ENCODE data around the gene NBPF19. TPM values are rescaled to one million over a fixed set of nuclear protein-coding genes. Genes with fewer than 3 reads are reported as not detected.
A peak's percentile ranks its signal among the peaks of the same experiment; 100 is the strongest.
"Not testable (repeated sequence)": the region's sequence is repeated elsewhere in the genome, so short reads cannot be mapped to it uniquely, and the experiment has no call there.

Gene NBPF19, protein sequence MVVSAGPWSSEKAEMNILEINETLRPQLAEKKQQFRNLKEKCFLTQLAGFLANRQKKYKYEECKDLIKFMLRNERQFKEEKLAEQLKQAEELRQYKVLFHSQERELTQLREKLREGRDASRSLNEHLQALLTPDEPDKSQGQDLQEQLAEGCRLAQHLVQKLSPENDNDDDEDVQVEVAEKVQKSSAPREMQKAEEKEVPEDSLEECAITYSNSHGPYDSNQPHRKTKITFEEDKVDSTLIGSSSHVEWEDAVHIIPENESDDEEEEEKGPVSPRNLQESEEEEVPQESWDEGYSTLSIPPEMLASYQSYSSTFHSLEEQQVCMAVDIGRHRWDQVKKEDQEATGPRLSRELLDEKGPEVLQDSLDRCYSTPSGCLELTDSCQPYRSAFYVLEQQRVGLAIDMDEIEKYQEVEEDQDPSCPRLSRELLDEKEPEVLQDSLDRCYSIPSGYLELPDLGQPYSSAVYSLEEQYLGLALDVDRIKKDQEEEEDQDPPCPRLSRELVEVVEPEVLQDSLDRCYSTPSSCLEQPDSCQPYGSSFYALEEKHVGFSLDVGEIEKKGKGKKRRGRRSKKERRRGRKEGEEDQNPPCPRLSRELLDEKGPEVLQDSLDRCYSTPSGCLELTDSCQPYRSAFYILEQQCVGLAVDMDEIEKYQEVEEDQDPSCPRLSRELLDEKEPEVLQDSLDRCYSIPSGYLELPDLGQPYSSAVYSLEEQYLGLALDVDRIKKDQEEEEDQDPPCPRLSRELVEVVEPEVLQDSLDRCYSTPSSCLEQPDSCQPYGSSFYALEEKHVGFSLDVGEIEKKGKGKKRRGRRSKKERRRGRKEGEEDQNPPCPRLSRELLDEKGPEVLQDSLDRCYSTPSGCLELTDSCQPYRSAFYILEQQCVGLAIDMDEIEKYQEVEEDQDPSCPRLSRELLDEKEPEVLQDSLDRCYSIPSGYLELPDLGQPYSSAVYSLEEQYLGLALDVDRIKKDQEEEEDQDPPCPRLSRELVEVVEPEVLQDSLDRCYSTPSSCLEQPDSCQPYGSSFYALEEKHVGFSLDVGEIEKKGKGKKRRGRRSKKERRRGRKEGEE (N-terminal part only)
- total RNA-seq, result 14.1 and 16.1 TPM in 2 replicates
- long read RNA-seq, partial matches to known transcripts, result 4 of 12 reads
- long read RNA-seq, other reads (novel, unspliced or antisense), result 8 of 12 reads

DNA sequence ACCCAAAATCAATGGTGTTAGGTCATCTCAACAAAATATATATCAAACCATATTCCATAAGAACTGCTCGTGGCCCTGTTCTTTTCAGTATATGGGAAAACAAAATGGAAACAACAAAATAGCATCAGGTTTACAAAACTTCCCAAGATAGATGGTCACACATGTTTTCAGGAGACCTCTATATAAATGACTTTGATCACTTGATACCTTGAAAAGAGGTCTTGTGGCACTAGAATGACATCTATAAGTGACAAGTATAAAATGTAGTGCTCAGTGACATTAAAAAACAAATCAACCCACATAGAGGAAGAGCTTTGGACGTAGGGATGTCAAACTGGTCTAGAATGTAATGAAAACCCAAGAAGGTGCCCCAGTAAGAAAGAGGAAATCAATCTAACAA is at the start of gene NBPF19:
Gene NBPF19 (plus strand): TSS at position 301 of the 400 bp plus-strand sequence. CDS start 888 bp downstream, outside the sequence.
- H3K9me3 Mint-ChIP-seq; H3K36me3 Mint-ChIP-seq (ENCODE audit: low read depth); DNase-seq (ENCODE audit: low read depth, low spot score); H3K27ac Mint-ChIP-seq (ENCODE audit: unreplicated experiment); H3K4me1 Mint-ChIP-seq; H3K27me3 Mint-ChIP-seq (ENCODE audit: low read depth); H3K4me3 Mint-ChIP-seq: not testable (repeated sequence)

DNA sequence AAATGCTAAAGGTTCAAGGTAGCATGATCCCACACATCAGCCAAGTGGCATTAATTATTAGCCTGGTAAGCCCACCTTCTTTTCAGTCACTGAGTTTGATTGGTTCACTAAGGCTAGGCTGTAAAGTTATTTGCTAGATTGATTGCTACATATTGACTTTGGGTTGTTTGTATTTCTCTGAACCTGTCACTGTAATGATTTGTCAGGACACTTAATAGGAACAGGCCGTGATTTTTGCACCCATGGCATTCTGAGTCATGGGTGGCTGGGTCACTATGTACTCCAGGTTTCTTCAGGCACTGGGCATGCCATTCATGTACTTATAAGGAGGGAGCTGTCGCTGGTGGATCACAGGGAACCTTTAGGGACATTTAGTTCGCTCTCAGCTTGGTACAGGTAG is 46.5 kb upstream of the NBPF19 start:
- H3K4me3 Mint-ChIP-seq; H3K36me3 Mint-ChIP-seq (ENCODE audit: low read depth): not testable (repeated sequence)

DNA sequence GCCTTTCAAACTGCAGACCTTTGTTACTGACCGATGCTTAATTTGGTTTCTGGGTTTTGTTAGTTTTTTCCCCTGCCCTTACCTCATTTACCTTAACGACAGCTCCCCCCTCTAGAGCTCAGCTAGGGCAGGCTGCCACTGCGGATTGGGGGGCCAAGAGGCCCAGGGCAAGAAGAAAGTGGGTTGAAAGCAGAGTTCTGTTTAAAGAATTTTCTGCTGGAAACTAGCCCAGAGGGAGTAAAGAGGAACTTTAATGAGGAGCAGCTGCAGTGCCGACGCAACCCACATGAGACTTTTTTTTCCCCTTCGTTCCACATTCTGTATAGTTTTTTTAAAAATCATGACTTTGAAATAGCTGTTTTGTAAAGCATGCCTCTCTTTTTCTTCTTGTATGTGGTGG is 29.4 kb upstream of the NBPF19 start:
- H3K4me3 Mint-ChIP-seq; H3K27ac Mint-ChIP-seq (ENCODE audit: unreplicated experiment); H3K4me1 Mint-ChIP-seq; H3K9me3 Mint-ChIP-seq; H3K27me3 Mint-ChIP-seq (ENCODE audit: low read depth); H3K36me3 Mint-ChIP-seq (ENCODE audit: low read depth): not testable (repeated sequence)
- peak; percentile 1 for DNase-seq (ENCODE audit: low read depth, low spot score)

More for the DNA sequence above, 46.5 kb upstream of the NBPF19 start:
- DNase-seq (ENCODE audit: low read depth, low spot score); H3K27ac Mint-ChIP-seq (ENCODE audit: unreplicated experiment); H3K9me3 Mint-ChIP-seq; H3K4me1 Mint-ChIP-seq; H3K27me3 Mint-ChIP-seq (ENCODE audit: low read depth): not testable (repeated sequence)

DNA sequence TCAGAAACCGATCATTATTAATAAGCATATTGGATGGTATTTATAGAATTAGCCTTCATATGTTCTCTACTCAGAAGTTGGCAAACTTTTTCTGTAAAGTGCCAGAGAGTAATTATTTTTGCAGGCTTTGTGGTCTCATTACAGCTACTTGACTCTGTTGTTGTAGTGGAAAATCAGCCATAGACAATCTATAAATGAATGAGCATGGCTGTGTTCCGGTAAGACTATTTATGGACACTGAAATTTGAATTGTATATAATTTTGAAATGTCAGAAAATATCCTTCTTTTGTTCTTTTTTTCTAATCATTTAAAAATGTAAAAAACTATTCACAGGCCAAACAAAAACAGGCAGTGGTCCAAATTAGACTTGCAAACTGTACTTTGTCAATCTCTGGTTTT is 22.6 kb upstream of the NBPF19 start:
- not testable (repeated sequence) for H3K27me3 Mint-ChIP-seq (ENCODE audit: low read depth)

DNA sequence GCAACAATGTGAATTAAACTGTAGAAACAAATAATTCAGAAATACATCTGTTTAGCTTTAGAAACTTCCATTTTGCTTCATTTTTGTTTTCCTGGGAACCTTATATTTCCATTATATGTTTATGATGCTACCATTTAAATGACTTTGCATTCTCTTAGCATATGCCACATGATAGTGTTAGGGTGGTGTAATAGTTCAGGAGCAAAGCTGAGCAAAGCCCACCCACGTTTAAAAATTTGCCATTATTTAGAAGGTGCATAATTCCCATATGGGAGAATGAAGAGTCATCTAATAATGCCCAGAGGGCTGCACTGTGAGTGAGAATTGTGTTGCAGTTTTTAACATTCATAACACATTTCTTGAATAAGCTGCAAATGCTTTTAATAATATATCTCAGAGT is 22.2 kb upstream of the NBPF19 start:
- not testable (repeated sequence) for H3K27ac Mint-ChIP-seq (ENCODE audit: unreplicated experiment); H3K9me3 Mint-ChIP-seq; H3K36me3 Mint-ChIP-seq (ENCODE audit: low read depth); DNase-seq (ENCODE audit: low read depth, low spot score); H3K4me3 Mint-ChIP-seq; H3K27me3 Mint-ChIP-seq (ENCODE audit: low read depth); H3K4me1 Mint-ChIP-seq

More for the DNA sequence above, 22.6 kb upstream of the NBPF19 start:
- H3K4me1 Mint-ChIP-seq; H3K36me3 Mint-ChIP-seq (ENCODE audit: low read depth); DNase-seq (ENCODE audit: low read depth, low spot score); H3K27ac Mint-ChIP-seq (ENCODE audit: unreplicated experiment); H3K9me3 Mint-ChIP-seq; H3K4me3 Mint-ChIP-seq: not testable (repeated sequence)

DNA sequence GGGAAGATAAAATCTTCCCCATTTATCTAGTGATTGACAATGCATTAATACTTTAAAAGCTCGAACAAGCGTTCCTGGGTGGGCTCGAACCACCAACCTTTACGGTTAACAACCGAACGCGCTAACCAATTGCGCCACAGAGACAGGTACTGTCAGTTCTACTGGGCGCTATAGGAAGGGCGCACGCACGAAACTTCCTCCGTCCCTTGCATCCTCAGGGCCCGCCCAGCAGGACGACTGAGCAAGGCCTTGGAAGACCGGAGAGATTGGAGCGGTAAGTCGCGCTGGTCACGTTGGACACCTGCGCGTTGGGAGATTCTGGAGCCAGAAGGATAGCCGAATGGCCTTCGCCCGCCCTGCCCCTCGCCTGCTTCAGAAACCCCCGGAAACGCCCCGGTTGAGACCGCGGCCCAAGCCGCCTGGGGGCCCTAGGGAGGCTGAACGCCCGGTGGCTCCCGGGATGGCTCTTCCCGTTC is 83.5 kb downstream of the NBPF19 start:
- not testable (repeated sequence) for H3K27ac Mint-ChIP-seq (ENCODE audit: unreplicated experiment); H3K27me3 Mint-ChIP-seq (ENCODE audit: low read depth); H3K9me3 Mint-ChIP-seq; H3K36me3 Mint-ChIP-seq (ENCODE audit: low read depth); H3K4me1 Mint-ChIP-seq
- DNase-seq (ENCODE audit: low read depth, low spot score), result peak; percentile 26
- H3K4me3 Mint-ChIP-seq, result peak overlapping the region; percentile 85

- H3K27ac Mint-ChIP-seq (ENCODE audit: unreplicated experiment); H3K4me1 Mint-ChIP-seq; H3K27me3 Mint-ChIP-seq (ENCODE audit: low read depth): not testable (repeated sequence)
Observed at GRCh38 chr1:149561806-149562205, 87.0 kb downstream of the NBPF19 start.

GRCh38 chr1:149565485-149565884 is 90.6 kb downstream of the NBPF19 start:
- not testable (repeated sequence) for H3K27me3 Mint-ChIP-seq (ENCODE audit: low read depth); DNase-seq (ENCODE audit: low read depth, low spot score); H3K36me3 Mint-ChIP-seq (ENCODE audit: low read depth); H3K27ac Mint-ChIP-seq (ENCODE audit: unreplicated experiment); H3K4me3 Mint-ChIP-seq; H3K4me1 Mint-ChIP-seq; H3K9me3 Mint-ChIP-seq

More at GRCh38 chr1:149561806-149562205, 87.0 kb downstream of the NBPF19 start:
- not testable (repeated sequence) for H3K36me3 Mint-ChIP-seq (ENCODE audit: low read depth); H3K4me3 Mint-ChIP-seq; DNase-seq (ENCODE audit: low read depth, low spot score); H3K9me3 Mint-ChIP-seq

- DNase-seq (ENCODE audit: low read depth, low spot score); H3K4me1 Mint-ChIP-seq; H3K36me3 Mint-ChIP-seq (ENCODE audit: low read depth); H3K4me3 Mint-ChIP-seq; H3K27ac Mint-ChIP-seq (ENCODE audit: unreplicated experiment); H3K27me3 Mint-ChIP-seq (ENCODE audit: low read depth); H3K9me3 Mint-ChIP-seq: not testable (repeated sequence)
Observed at GRCh38 chr1:149572763-149573162, 97.9 kb downstream of the NBPF19 start.

- not testable (repeated sequence) for H3K4me3 Mint-ChIP-seq; H3K36me3 Mint-ChIP-seq (ENCODE audit: low read depth); DNase-seq (ENCODE audit: low read depth, low spot score); H3K27me3 Mint-ChIP-seq (ENCODE audit: low read depth); H3K27ac Mint-ChIP-seq (ENCODE audit: unreplicated experiment); H3K4me1 Mint-ChIP-seq; H3K9me3 Mint-ChIP-seq
Observed at GRCh38 chr1:149585592-149585991, 110.7 kb downstream of the NBPF19 start.

Other genes starting within 250 kb of the NBPF19 start
- not detected in 2 replicates for gene PPIAL4C, start 108.8 kb downstream of the NBPF19 start, total RNA-seq